Epithelial cell of esophagus (primary cell): ENCODE measurements around the gene PLA2G2C.
A peak's percentile ranks its signal among the peaks of the same experiment; 100 is the strongest.

ENCODE experiments used
- DNase-seq: peaks from one replicate; pipeline ENCODE4 v3.0.0; 2010; ENCODE audit warnings: low read depth
- H3K4me3 ChIP-seq: 2 replicates; pipeline ENCODE4 v1.5.1; 2011; ENCODE audit warnings: mild to moderate bottlenecking, low read length, control low read depth
- TF ChIP-seq, protein P1 (sequence below): IDR thresholded peaks from 2 replicates; pipeline ENCODE4 v1.5.1; 2011; ENCODE audit warnings: low read depth, mild to moderate bottlenecking, low read length, control low read depth, inconsistent platforms; ENCODE audit not compliant: insufficient read depth; ENCODE audit errors: missing control alignments

Gene PLA2G2C

DNA sequence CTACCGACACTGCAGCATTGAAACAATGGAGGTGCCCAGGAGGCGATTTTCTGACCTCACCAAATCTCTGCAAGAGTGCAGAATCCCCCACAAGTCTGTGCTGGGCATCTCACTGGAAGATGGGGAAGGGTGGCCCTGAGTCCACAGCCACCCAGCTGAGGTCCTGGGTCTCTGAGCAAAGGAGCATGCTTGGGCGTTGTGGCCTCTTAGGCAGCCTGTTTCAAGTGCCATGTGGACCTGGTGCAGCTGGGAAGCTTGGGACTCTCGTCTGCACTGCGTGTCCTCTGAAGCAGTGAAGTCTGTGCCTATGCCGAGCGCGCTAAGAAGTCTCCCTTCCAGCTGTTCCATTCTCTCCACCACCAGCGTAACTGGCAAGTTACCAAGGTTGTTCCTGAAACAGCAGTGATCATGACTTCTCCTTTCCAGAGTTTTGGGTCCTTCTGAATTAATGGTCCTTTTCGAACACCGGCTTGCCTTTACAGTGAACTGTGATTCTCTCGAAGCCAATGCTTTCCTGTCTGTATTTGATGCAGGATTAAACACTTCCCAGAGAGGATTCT, 5.0 kb upstream of the PLA2G2C start:
- TF ChIP-seq, protein P1, sequence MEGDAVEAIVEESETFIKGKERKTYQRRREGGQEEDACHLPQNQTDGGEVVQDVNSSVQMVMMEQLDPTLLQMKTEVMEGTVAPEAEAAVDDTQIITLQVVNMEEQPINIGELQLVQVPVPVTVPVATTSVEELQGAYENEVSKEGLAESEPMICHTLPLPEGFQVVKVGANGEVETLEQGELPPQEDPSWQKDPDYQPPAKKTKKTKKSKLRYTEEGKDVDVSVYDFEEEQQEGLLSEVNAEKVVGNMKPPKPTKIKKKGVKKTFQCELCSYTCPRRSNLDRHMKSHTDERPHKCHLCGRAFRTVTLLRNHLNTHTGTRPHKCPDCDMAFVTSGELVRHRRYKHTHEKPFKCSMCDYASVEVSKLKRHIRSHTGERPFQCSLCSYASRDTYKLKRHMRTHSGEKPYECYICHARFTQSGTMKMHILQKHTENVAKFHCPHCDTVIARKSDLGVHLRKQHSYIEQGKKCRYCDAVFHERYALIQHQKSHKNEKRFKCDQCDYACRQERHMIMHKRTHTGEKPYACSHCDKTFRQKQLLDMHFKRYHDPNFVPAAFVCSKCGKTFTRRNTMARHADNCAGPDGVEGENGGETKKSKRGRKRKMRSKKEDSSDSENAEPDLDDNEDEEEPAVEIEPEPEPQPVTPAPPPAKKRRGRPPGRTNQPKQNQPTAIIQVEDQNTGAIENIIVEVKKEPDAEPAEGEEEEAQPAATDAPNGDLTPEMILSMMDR, result no peak
- no peak overlapping the region for H3K4me3 ChIP-seq
- DNase-seq, result no peak

DNA sequence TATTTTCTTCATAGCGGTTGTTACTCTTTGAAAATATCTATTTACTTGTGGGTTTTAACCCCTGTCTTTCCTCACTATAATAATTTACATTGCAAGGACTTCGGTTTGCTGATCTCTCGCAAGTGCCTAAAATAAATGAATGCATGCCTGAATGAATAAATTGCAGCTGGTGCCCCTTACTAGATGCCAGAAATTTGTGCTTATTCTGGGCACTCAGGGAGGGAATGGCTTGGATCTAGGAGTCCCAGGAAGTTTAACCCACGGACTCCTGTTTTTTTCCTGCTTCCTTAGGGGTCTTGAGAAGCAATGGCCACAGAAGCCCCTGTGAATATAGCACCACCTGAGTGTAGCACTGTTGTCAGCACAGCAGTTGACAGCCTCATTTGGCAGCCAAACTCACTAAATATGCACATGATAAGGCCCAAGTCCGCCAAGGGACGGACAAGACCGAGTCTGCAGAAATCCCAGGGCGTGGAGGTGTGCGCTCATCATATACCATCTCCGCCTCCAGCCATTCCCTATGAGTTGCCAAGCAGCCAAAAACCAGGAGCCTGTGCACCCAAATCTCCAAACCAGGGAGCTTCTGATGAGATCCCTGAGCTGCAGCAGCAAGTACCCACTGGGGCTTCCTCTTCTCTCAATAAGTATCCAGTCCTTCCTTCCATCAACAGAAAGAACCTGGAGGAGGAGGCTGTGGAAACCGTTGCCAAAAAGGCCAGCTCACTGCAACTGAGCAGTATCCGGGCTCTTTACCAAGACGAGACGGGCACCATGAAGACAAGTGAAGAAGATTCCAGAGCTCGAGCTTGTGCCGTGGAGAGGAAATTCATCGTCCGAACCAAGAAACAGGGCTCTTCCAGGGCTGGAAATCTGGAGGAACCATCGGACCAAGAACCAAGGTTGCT, 4.2 kb upstream of the PLA2G2C start:
- no peak overlapping the region for H3K4me3 ChIP-seq
- DNase-seq, result no peak
- TF ChIP-seq, protein P1, result no peak

DNA sequence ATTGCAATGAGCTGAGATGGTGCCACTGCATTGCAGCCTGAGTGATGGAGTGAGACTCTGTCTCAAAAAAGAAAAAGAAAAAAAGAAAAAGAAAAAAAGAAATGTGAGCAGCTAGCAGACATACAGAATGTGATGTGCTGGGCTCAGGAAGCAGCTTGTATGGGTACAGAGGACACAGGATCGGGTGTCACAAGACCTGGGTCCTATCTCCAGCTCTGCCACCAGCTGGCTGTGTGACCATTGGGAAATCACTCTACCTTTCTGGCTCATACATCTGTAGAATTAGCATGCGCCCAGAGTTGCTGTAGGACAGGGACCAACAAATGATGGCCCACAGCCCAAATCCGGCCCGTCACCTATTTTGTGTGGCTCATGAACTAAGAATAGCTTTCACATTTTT, 3.3 kb upstream of the PLA2G2C start:
- no peak overlapping the region for H3K4me3 ChIP-seq
- TF ChIP-seq, protein P1, result no peak
- no peak for DNase-seq

DNA sequence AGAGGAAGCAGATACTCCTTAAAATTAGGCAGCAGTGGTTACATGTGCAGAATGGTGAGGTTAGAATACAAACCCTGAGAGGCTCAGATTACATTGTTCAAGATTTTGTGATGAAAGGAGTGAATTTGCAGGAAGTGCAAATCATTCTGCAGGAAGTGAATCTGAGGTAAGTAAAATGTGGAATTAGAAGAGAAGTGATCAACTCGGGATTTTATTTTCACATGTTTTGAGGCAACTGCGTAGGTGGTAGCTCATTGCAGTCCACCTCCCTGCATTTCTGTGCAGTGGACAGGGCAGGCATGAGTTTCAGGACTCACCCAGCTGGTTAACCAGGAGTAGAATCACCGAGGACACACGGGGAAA, 2.1 kb upstream of the PLA2G2C start:
- H3K4me3 ChIP-seq, result no peak overlapping the region
- DNase-seq, result no peak
- TF ChIP-seq, protein P1, result no peak

DNA sequence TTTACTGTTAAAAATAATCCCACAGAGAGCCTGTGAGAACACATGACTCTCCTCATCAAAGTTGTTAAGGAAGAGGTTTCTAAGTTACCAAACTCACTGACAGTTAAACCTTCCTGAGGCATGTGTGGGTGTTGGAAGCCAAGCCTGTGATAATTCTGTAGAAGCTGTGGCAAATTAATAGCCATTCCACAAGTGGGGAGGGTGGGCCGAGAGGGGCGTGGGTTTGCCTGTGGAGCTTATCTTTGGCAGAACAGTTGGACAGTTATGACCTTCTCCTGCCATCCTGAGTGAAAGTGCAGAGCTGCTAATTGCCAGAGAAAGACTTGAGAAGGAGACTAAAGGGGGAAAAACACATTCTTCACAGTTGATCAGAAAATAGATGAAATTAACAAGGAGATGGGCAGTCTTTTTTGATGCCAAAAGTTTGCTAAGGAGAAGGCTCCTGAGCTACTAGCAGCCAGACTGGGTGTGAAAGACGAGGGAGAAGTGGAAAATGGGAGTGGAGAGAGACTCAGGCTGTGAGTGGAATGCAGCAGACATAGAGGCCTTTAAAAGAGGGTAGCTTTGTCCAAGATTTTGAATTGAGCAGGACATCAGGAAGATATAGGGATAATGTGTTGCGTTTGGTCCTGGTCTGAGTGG, 1.6 kb upstream of the PLA2G2C start:
- TF ChIP-seq, protein P1, result no peak
- DNase-seq, result no peak

DNA sequence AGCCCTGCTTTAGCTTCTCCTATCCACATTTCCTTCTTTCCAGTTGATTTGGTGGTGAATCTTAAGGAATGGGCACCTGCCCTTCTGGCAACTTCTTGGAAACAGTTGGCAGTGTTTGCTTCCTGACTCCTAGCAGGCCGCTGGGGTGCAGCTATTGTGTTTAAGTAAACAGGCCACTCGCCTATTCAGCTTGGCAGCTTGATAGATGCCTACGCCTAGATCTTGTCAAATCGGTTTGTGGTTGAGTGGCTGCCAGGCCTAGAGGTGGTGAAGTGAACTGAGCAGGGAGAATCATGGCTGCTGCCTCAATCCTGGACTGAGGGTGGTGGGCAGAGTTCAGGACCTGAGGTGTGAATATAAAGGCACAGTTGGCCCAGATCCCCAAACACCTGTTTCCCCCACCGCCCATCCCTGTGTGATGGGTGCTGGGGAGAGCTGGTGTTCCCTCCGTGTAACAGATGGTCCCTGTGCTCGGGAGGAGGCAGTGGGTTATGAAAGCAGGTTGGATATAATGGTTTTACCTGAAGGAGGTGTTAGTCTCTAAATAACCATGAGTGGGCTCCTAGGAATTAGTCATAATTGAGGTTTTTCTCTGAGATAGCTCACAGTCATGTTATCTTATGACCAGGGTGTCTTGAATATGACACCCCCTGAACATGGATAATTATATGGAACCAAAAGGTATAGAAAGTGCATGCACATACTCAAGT, 940 bp upstream of the PLA2G2C start:
- H3K4me3 ChIP-seq, result no peak overlapping the region
- TF ChIP-seq, protein P1, result peak; percentile 22
- DNase-seq, result peak; percentile 19

More for the DNA sequence above, 1.6 kb upstream of the PLA2G2C start:
- H3K4me3 ChIP-seq, result no peak overlapping the region
